ENCODE results near the gene VWA1. TPM values are rescaled to one million over a fixed set of nuclear protein-coding genes. Genes with fewer than 3 reads are reported as not detected.
"Not testable (repeated sequence)": the region's sequence is repeated elsewhere in the genome, so short reads cannot be mapped to it uniquely, and the experiment has no call there.

VWA1 gene
- total RNA-seq, 4 donors from 2014 or later: 29.4 to 82.0 (median 51.6) TPM

DNA sequence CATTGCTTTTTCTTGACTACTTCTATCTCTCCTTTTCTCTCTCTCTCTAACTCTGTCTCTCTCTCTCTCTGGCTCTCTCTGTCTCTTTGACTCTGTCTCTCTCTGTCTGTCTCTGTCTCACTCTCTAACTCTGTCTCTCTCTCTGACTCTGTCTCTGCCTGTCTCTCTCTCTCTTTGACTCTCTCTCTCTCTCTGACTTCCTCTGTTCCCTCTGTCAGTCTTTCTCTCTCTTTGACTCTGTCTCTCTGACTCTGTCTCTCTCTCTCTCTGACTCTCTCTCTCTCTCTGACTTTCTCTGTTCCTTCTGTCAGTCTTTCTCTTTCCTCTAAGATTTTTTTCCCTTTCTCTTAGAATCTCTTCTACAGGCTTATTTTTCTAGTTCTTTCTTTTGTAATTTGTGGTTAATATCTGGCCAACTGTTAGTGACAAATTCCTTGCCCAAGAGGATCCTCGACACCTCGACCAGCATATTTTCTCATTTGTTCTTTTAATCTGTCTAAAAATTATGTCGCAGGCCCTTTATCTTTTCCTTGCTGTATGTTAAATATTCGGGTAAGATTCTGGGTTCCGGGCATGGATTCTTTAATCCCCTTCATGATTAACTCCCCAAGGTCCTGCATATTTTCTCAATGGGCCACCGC, 13.7 kb downstream of the VWA1 start, which contains the start of gene ATAD3C:
TSS of gene ATAD3C (plus strand) at position 591 of the 641 bp plus-strand sequence. CDS start 995 bp downstream, outside the sequence.
- in situ Hi-C loops (cut with MboI; ENCODE audit: low pct_ligation_motif_present in 1 of 4, low pct_unique_long_range_greater_than_20kb in 1 of 4, low sequenced_read_pairs in 3 of 4) (no loop called here), intact Hi-C loops (cut with DNase I; ENCODE audit: low total_unique reads) (loop anchor here (2.0 kb wide), 1 partner anchor 36 kb away; no protein-coding TSS in a partner anchor)
- H3K4me1 ChIP-seq: peaks cover 0 to 5% (median 4%) of the 10 kb centered on the region in 4 donors
- WGBS, 2 donors (ENCODE audit: low coverage in 1 of 2): 85 to 95% methylated on average over 5 to 6 of the region's 6 CpGs
- no peak for TF ChIP-seq POLR2AphosphoS5 (IDR thresholded peaks at IDR 0.05)
- no peak for DNase-seq
- H3K4me3 ChIP-seq: no peak within 1 kb of the TSS
- H3K27ac ChIP-seq: no peak within 1 kb of the TSS
- no peaks in the 10 kb centered on the region for H3K9me3 ChIP-seq
- H3K36me3 ChIP-seq: no peaks in the 10 kb centered on the region
- no peaks in the 10 kb centered on the region for H3K27me3 ChIP-seq

DNA sequence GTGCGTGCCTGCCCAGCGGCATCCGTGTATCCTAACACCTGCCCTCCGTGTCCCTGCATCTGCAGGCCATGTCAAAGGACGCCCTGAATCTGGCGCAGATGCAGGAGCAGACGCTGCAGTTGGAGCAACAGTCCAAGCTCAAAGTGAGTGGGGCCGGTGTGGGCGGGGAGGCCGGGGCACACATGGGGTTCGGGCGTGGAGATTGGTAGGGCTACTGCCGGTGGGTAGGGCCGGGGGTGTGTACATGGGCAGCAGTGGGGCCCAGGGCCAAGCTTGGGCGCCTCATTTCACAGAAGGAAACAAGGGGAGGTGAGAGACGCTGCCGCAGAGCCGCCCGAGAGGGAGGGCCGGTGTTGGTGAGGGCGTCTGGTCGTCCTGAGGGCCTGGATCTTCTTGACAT, 15.1 kb downstream of the VWA1 start:
- DNase-seq; intact Hi-C loops (cut with DNase I; ENCODE audit: low total_unique reads); H3K4me1 ChIP-seq; H3K4me3 ChIP-seq; H3K9me3 ChIP-seq; H3K36me3 ChIP-seq; H3K27me3 ChIP-seq; H3K27ac ChIP-seq; in situ Hi-C loops (cut with MboI; ENCODE audit: low pct_ligation_motif_present in 1 of 4, low pct_unique_long_range_greater_than_20kb in 1 of 4, low sequenced_read_pairs in 3 of 4): not testable (repeated sequence)
- 81% methylated on average over 21 of the region's 22 CpGs; no CpG with 5 or more reads in 1 of the 2 donors for WGBS, 2 donors (ENCODE audit: low coverage in 1 of 2)

DNA sequence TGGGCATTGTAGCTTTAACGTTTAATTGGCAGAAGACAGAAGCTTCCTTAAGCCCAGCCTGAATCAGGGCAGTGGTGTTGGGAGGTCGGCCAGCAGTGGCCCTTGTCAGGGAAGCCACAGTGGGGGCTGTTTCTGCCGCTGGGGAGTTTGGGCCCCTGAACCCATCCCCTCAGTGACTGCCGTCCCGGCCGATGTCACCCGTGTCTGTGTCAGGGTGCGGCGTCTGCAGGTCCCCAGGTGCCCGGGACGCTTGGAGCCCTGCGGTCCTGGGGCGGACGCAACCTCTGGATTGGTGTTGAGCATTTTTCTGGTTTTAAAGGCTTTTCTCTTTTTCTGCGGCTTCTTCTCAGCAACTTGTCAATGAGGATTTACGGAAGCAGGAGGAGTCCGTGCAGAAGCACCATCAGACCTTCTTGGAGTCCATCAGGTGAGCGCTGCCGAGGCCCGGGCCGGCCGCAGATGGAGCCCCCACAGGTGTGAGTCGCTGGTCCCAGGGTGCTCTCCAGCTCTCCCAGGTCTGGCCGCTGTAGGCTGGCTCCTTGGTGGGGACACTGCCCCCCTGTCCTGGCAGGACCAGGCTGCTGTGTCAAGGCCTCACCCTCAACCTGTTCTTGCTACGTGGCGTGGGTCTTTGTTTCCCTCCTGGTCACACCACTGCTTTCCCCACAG, 16.3 kb downstream of the VWA1 start:
- intact Hi-C loops (cut with DNase I; ENCODE audit: low total_unique reads): no loop called here
- Histone ChIP-seq H3K4me1 (peaks cover 0 to 5% (median 4%) of the 10 kb centered on the region in 4 donors), H3K27me3 (no peaks in the 10 kb centered on the region), H3K27ac (no peak overlapping the region), H3K4me3 (no peak overlapping the region), H3K9me3 (no peaks in the 10 kb centered on the region), H3K36me3 (no peaks in the 10 kb centered on the region)
- in situ Hi-C loops (cut with MboI; ENCODE audit: low pct_ligation_motif_present in 1 of 4, low pct_unique_long_range_greater_than_20kb in 1 of 4, low sequenced_read_pairs in 3 of 4): no loop called here
- no peak for DNase-seq
- WGBS, 2 donors (ENCODE audit: low coverage in 1 of 2): 85% methylated on average over 25 of the region's 26 CpGs; no CpG with 5 or more reads in 1 of the 2 donors
- TF ChIP-seq, protein P1, sequence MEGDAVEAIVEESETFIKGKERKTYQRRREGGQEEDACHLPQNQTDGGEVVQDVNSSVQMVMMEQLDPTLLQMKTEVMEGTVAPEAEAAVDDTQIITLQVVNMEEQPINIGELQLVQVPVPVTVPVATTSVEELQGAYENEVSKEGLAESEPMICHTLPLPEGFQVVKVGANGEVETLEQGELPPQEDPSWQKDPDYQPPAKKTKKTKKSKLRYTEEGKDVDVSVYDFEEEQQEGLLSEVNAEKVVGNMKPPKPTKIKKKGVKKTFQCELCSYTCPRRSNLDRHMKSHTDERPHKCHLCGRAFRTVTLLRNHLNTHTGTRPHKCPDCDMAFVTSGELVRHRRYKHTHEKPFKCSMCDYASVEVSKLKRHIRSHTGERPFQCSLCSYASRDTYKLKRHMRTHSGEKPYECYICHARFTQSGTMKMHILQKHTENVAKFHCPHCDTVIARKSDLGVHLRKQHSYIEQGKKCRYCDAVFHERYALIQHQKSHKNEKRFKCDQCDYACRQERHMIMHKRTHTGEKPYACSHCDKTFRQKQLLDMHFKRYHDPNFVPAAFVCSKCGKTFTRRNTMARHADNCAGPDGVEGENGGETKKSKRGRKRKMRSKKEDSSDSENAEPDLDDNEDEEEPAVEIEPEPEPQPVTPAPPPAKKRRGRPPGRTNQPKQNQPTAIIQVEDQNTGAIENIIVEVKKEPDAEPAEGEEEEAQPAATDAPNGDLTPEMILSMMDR (IDR thresholded peaks at IDR 0.05): no peak
- no peak for TF ChIP-seq POLR2A (IDR thresholded peaks at IDR 0.05)
- TF ChIP-seq EP300 (IDR thresholded peaks at IDR 0.05; ENCODE audit: low read depth): no peak
- no peak for TF ChIP-seq POLR2AphosphoS5 (IDR thresholded peaks at IDR 0.05)

DNA sequence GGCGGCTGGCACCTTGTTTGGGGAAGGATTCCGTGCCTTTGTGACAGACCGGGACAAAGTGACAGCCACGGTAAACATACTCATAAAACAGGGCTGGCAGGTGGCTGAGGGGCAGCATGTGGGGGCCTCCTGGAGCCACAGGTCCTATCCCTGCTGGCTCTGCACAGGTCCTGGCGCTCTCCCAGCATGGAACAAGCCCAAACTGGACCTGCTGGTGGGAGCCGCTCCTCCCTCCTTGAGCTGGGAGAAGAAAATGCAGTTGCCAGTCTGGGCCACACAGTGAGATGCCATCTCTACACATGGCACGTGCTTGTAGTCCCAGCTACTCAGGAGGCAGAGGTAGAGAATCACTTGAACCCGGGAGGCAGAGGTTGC, 16.9 kb downstream of the VWA1 start:
- in situ Hi-C loops (cut with MboI; ENCODE audit: low pct_ligation_motif_present in 1 of 4, low pct_unique_long_range_greater_than_20kb in 1 of 4, low sequenced_read_pairs in 3 of 4); H3K4me1 ChIP-seq; DNase-seq; H3K9me3 ChIP-seq; intact Hi-C loops (cut with DNase I; ENCODE audit: low total_unique reads); H3K36me3 ChIP-seq; H3K27ac ChIP-seq; H3K4me3 ChIP-seq; H3K27me3 ChIP-seq: not testable (repeated sequence)
- 70 to 100% methylated on average over 1 to 7 of the region's 8 CpGs for WGBS, 2 donors (ENCODE audit: low coverage in 1 of 2)

DNA sequence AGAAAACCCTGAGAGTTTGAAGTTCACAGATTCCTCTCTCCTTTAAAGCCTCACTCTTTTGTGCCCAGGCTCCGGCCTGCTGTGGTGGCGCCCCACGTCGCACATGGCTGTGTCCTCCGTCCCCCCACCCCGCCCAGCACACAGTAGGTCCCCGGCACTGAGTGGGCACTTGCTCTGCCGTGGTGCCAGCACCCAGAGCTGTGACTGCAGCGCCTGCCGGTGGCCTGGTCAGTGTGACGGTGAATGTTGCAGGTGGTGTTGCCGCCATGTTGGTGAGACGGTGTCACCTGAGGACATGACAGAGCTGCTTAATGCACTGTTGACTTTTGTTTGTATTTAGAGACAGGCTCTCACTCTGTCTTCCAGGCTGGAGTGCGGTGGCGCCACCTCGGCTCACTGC, 17.4 kb downstream of the VWA1 start:
- in situ Hi-C loops (cut with MboI; ENCODE audit: low pct_ligation_motif_present in 1 of 4, low pct_unique_long_range_greater_than_20kb in 1 of 4, low sequenced_read_pairs in 3 of 4) (no loop called here), intact Hi-C loops (cut with DNase I; ENCODE audit: low total_unique reads) (no loop called here)
- no peak for TF ChIP-seq POLR2AphosphoS5 (IDR thresholded peaks at IDR 0.05)
- no peak for TF ChIP-seq POLR2A (IDR thresholded peaks at IDR 0.05)
- TF ChIP-seq, protein P1 (IDR thresholded peaks at IDR 0.05): no peak
- no peak for DNase-seq
- Histone ChIP-seq H3K4me1 (peaks cover 0 to 5% (median 4%) of the 10 kb centered on the region in 4 donors), H3K9me3 (no peaks in the 10 kb centered on the region), H3K27ac (no peak overlapping the region), H3K36me3 (no peaks in the 10 kb centered on the region), H3K4me3 (no peak overlapping the region), H3K27me3 (no peaks in the 10 kb centered on the region)
- 94% methylated on average over 16 of the region's 16 CpGs; no CpG with 5 or more reads in 1 of the 2 donors for WGBS, 2 donors (ENCODE audit: low coverage in 1 of 2)

DNA sequence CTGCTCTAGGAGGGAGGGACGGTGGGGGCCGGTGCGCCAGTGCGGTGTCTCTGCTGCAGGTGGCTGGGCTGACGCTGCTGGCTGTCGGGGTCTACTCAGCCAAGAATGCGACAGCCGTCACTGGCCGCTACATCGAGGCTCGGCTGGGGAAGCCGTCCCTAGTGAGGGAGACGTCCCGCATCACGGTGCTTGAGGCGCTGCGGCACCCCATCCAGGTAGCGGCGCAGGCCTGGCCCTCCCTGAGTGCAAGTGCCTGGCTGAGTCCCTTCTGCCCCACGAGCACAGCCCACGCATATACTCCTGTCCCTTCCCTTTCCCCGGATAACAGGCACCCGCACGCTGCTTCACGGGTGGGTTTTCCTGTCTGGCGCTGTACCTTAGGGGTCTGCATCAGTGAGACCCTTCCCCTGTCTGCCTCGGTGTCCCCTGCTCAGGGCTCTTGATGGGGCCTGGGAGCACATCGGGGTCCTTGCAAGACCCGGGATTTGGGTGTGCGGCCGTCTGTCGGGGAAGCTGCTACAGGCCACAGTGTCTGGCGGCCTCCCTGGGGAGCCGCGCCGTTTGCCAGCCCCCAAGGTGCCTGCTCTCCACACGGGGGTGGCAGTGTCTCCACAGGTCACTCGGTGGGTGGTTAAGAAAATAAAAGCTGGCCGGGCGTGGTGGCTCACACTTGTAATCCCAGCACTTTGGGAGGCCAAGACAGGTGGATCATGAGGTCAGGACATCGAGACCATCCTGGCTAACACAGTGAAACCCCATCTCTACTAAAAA, 19.0 kb downstream of the VWA1 start:
- H3K27me3 ChIP-seq; intact Hi-C loops (cut with DNase I; ENCODE audit: low total_unique reads); DNase-seq; H3K9me3 ChIP-seq; in situ Hi-C loops (cut with MboI; ENCODE audit: low pct_ligation_motif_present in 1 of 4, low pct_unique_long_range_greater_than_20kb in 1 of 4, low sequenced_read_pairs in 3 of 4); H3K4me1 ChIP-seq; H3K4me3 ChIP-seq; H3K27ac ChIP-seq; H3K36me3 ChIP-seq: not testable (repeated sequence)
- WGBS, 2 donors (ENCODE audit: low coverage in 1 of 2): 86% methylated on average over 35 of the region's 41 CpGs; no CpG with 5 or more reads in 1 of the 2 donors
